Subcutaneous adipose tissue (tissue), 4 donors: ENCODE measurements around the gene CBLC. TPM values are rescaled to one million over a fixed set of nuclear protein-coding genes. Genes with fewer than 3 reads are reported as not detected.

Experiments
- CTCF ChIP-seq: fragments of 450-650 bp; IDR thresholded peaks from one replicate; pipeline ENCODE4 v1.5.1; 2016; ENCODE audit warnings: low read depth, mild to moderate bottlenecking, control low read depth, antibody characterized with exemption, moderate library complexity
- total RNA-seq, 4 donors: library from RNA; depleted of rRNA; stranded (reverse); fragments of >200 nt; gene quantifications; one replicate each; pipeline ENCODE4 v1.1.0, GENCODE V29; 2016

The CBLC gene
- total RNA-seq, 4 donors from 2014 or later, result not detected

- no peak for TF ChIP-seq CTCF
Measured at GRCh38 chr19:44794610-44795009, 16.9 kb downstream of the CBLC start.

GRCh38 chr19:44795398-44795987 lies 17.8 kb downstream of the CBLC start:
- no peak for TF ChIP-seq CTCF

GRCh38 chr19:44796701-44797115 lies 19.0 kb downstream of the CBLC start:
- no peak for TF ChIP-seq CTCF

- no peak for TF ChIP-seq CTCF
Measured at GRCh38 chr19:44799627-44800346, 22.1 kb downstream of the CBLC start.

GRCh38 chr19:44800461-44800860 lies 22.8 kb downstream of the CBLC start:
- no peak for TF ChIP-seq CTCF

GRCh38 chr19:44803442-44804428 lies 26.0 kb downstream of the CBLC start:
- TF ChIP-seq CTCF, result no peak

GRCh38 chr19:44806291-44806690 lies 28.6 kb downstream of the CBLC start:
- TF ChIP-seq CTCF, result no peak
